NCI-H1048 (cell line): Measurements from ENCODE around the gene RPTOR.
"Not testable (repeated sequence)": the region's sequence is repeated elsewhere in the genome, so short reads cannot be mapped to it uniquely, and the experiment has no call there.

Source experiments
- DNase-seq: peaks from one replicate; lab custom pipeline; 2025; lab: John Stamatoyannopoulos, UW

The RPTOR gene

DNA sequence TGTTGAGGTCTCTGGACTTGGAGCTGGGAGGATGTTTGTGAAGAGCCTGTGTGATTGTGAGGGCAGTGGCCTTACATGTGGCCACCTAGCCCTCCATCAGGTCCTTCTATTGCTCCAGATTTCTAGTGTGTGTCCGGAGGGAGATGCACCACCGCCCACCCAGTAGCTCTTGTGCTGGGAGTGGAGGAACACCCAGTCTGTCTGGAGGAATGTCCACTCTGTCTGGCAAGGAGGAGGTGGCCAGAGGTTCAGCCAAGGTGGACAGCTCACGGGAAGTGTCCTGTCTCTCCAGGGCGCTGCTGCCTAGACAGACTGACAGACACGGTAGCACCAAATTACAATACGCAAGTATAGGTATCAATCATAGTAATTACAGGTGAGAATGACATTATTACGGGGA, 10.6 kb downstream of the RPTOR start:
- DNase-seq, result no peak

DNA sequence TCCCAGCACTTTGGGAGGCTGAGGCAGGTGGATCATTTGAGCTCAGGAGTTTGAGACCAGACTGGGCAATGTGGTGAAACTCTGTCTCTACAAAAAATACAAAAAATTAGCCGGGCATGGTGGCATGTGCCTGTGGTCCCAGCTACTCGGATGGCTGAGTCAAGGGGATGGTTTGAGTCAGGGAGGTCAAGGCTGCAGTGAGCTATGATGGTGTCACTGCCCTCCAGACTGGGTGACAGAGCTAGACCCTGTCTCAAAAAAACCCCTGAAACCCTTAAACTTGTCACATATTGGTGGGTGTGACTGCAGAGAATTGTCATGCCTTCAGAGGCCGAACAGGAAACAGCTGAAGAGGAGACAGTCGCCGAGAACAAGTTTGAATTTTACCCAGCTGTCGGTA, 13.4 kb downstream of the RPTOR start:
- no peak for DNase-seq

DNA sequence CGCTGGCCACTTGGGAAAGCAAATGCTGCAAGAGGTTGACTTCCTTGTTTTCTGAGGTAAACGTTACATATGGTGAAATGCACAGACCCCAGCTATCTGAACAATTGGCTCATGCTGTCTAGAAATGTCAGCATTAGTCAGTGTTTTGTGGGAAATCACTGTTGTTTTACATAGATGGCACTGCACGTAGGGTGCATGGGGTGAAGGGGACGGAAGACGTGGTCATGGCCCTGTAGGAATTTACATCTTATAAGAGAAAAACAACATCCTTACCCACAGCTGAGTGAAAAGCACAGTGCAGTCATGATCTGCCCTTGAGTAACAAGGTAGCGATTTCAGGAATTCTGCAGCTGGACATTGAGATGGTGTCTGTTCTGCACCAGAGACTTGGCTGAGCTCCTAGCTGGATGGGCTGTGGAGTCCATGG, 15.2 kb downstream of the RPTOR start:
- no peak for DNase-seq

DNA sequence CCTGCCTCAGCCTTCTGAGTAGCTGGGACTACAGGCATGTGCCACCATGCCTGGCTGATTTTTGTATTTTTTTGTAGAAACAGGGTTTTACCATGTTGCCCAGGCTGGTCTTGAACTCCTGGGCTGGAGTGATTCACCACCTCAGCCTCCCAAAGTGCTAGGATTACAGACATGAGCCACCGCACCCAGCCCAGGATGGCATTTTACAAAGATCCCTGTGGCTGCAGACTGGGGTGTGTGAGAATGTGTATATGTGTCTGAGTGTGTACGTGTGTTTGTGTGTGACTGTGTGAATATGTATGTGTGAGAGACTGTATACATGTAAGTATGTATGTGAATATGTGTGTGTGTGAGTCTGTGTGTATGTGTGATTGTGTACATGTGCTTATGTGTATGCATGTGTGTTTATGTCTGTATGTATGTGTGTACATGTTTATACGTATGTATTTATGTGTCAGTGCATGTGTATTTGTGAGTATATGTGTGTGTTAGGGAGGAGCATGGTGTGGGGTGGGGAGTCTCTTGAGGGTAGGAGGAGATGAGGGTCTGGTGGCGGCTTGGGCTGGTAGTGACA, 17.0 kb downstream of the RPTOR start:
- no peak for DNase-seq

DNA sequence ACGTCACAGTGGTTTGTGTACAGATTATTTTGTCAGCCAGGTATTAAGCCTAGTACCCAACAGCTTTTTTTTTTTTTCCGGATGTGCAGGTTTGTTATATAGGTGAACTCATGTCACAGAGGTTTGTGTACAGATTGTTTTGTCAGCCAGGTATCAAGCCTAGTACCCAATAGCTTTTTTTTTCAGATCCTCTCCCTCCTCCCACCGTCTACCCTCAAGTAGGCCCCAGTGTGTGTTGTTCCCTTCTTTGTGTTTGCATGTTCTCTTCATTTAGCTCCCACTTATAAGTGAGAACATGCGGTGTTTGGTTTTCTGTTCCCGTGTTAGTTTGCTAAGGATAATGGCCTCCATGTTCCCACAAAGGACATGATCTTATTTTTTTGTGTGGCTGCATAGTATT, 19.9 kb downstream of the RPTOR start:
- DNase-seq, result no peak

DNA sequence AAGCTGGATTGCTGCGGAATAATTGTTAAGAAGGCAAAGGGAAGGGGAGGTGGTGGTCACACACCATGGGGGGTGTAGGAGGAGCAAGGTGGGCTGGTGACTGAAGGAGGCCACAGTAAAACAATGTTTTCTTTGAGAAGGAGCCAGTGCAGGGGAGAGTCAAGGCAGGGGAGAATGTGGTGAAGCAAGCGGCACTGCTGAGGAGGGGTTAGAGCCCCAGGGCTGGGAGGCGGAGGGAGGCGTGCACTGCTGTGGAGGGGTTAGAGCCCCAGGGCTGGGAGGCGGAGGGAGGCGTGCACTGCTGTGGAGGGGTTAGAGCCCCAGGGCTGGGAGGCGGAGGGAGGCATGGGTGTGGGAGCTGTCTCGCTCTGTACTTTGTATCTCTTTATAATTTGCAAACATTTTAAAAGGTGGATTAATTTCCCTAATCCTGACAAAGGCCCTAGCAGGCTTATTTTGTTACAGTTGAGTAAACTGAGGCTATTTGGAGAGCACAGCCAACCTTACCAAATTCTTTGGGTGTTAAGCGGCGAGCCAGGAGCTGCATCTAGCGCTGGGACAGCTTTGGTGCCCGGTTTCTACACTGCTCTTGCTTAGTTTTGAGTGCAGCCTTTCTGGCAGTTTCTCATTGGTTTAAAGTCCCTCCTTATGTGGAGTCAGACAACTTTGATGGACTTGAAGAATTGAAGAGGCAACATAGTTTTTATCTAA, 20.9 kb downstream of the RPTOR start:
- no peak for DNase-seq

DNA sequence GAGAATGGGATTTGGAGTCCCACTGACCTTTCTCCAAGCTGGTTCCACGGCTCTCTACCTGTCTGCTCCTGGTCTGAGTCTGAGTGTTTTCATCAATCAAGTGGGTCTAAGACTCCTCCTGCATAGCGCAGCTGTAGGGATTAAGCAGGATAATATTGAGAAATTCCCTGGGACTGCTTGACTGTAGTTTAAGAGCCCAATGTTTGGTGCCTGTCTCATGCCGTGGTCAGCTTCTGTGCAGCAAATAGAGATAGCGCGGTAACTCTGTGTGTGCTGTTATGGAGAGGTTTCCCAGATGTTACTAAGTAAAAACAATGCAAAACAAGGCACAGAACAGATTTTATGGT, 21.4 kb downstream of the RPTOR start:
- no peak for DNase-seq

DNA sequence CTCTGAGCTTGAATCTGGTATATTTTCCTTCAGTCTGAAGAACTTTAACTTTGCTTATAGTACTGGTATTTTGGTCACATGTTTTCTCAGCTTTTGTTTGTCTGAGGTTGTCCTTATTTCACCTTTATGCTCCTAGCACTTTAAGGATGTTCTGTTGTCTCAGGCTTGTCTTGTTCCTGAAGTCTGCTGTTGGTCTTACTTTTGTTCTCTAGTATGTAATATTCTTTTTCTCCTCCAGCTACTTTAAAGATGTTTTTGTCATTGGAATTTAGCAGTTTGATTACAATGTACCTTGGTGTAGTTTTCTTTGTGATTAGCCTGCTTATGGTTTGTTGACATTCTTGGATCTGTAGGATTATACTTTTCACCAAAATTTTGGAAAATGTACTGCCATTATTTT, 23.6 kb downstream of the RPTOR start:
- DNase-seq, result no peak

DNA sequence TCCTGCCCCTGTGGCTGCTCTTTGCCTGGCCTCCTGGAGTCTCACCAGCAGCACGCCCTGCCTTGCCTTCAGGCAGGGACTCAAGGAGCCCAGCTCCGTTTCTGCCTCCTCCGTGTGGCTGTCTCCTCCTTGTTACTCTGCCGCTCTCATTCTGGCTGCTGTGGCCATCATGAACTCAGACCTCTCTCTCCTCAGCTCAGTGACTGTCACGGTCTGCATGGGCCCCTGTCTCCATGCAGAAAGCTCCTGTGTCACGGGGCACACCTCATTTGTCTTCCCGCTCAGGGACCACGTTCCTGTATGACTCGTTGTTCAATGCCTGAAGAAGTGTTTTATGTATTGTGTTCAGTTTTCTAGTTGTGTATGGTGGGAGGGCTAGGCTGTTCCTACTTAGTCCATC, 25.3 kb downstream of the RPTOR start:
- no peak for DNase-seq

DNA sequence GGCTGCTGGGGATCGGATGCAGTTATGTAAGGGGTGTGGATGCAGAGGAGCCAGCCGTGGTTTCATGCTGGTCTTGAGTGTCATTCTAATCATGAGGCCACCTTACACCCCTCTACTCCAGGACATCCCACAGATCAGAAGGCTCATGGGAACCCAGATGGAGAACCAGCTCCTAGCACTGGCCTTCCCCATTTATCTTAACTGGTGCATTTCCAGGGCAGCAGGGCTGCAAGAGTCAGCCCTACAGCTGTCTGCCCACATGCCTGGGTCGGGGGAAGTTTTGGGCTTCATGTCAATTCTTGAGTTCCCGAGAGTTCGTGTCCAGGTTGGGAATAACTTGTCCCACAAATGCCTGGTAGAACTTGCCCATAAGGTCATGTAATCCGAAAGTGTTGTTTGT, 29.1 kb downstream of the RPTOR start:
- DNase-seq, result no peak

DNA sequence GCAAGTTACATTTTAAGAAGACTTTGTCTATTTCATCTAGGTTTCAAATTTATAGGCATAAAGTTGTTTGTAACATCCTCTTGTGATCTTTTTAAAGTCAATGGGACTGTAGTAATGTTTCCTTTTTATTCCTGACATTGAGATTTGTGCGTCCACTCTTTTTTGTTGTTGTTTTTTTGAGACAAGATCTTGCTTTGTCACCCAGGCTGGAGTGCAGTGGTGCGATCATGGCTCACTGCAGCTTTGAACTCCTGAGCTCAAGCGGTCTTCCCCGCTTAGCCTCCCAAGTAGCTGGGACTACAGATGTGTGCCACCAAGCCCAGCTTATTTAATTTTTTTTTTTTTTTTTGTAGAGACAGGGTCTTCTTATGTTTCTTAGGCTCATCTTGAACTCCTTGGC, 29.9 kb downstream of the RPTOR start:
- DNase-seq, result no peak

DNA sequence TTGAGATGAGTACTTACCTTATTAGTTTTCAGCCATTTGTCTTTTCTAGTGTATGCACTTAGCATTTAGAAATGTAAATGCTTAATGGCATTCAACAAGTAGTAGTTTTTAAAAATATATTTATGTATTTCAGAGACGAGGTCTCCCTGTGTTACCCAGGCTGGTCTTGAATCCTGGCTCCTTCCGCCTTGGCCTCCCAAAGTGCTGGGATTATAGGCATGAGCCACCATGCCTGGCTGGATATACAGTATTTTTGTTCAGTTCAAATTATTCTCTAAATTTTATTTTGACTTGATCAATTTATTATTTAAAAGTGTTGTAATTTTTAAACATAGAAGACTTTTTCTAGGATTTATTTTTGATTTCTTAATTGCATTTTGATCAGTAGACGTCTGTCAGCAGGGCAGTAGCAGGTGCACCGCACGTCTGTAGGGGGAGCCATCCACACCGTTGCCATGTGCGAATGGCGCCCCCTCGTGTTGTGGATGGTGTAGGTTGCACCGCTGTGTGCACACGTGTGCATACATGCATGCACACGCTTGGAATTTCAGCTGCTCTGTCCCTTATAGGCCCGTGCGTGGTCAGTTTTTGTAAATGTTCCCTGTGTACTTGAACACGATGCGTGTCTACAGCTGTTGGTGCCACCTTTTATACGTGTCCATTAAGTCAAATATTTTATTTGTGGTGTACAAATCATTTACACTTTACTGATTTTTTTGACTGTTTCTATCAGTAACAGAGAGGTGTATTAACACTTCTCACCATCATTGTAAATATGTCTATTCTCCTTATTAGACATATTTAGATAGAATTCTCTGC, 30.6 kb downstream of the RPTOR start:
- peak; percentile 75 for DNase-seq

DNA sequence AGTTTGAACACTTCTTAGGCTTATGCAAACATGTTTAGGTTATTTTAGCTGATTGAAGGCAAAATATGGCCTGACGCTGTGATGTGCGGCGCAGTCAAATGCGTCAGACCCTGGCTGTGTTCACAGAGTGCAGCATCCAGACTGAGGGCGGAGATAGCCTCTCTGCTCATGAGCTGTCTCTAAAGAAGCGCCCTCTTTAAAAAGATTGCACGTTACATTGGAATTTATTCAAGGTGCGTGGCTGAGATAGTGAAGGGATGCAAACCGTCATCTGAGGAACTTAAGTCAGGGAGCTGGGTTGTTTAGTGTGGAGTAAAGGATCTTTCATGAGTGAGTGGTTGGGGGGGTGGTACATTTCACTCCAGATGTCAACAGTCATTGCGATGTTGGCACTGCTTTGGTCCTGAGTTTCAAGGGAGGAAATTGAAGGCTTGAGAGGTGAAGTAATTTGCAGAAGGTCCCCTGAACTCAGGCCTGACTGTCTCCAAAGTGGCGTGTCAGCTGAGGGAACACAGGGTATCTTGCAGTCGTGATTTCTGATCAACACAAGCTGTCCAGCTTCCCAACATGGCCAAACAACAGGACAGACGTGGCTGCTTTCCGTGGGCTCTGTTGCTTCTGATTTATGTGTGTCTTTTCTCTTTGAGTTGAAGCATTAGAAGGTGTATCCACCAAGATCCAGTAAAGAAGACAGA, 33.4 kb downstream of the RPTOR start:
- no peak for DNase-seq

DNA sequence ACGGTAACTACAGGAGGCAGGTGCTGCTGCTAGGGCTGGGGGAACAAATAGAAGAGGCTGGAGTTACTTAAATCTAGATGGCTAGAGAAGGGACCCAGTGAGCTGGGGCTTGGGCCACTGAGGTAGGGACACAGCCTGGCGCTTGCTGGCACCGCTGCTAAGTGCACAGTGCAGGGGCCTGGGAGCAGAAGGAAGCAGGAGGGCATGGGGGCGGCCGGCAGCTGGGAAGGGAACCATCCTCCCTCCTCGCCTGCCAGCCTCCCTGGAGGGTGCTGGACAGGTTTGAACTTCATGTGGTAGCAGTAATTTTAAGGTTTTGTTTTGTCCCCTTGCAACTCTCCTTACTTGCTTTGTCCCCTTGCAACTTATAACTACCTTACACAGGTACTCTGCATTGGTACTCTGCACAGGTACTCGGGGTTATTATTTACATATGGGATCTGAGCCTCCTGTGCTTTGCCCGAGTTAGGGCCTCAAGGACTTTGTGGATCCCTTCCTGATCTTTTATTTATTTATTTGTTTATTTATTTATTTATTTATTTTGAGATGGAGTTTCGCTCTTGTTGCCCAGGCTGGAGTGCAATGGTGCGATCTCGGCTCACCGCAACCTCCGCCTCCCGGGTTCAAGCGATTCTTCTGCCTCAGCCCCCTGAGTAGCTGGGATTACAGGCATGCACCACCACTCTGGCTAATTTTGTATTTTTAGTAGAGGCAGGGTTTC, 34.2 kb downstream of the RPTOR start:
- not testable (repeated sequence) for DNase-seq

DNA sequence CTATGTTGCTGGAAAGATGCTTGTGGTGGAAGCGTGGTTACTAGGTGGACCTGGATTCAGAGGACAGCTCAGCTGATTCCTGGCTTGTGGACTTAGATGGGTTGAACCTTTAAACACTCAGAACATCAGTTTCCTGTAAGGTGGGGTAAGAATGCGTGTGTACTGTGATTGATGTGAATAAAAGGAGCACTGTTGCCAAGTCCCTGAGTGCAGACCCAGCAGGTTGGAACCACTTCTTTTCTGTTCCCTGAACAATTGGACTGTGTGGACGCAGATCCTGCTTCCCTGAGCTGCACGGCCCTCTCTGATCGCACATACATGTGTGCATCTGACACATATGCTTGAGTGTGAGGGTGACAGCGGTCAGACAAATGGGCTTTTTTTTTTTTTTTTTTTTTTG, 37.5 kb downstream of the RPTOR start:
- no peak for DNase-seq

DNA sequence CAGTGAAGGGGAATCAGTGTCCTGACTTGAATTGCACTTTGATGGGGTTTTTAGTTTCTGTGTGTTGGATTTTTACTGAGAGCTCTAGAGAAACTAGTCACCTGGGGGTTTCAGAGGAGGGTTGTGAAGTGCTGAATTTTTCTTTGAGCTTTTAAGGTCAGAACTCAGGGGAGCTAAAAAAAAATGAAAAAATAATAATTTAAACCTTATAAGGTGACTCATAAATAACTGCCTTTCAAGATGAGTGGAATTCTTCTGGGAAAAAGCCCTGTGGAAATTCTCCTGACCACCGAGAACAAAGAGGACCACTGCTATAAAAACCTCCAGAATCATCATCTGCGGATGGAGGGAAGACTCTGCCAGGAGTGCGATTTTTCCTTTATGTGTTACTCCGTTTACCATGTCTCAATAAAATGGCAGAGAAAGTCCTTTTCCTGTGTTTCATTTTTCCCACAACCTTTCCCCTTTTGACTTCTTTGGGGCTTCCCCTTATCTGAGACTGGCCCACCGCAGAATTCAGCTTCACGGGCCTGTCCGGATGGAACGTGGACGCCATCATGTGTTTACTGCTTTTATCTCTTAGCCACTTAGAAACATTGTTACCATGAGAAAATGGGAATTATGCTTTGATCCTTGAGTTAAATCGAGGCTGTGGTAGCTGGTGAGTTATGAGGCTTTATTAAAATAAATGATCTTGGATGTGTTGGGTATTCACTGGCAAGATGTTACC, 39.7 kb downstream of the RPTOR start:
- DNase-seq, result no peak

DNA sequence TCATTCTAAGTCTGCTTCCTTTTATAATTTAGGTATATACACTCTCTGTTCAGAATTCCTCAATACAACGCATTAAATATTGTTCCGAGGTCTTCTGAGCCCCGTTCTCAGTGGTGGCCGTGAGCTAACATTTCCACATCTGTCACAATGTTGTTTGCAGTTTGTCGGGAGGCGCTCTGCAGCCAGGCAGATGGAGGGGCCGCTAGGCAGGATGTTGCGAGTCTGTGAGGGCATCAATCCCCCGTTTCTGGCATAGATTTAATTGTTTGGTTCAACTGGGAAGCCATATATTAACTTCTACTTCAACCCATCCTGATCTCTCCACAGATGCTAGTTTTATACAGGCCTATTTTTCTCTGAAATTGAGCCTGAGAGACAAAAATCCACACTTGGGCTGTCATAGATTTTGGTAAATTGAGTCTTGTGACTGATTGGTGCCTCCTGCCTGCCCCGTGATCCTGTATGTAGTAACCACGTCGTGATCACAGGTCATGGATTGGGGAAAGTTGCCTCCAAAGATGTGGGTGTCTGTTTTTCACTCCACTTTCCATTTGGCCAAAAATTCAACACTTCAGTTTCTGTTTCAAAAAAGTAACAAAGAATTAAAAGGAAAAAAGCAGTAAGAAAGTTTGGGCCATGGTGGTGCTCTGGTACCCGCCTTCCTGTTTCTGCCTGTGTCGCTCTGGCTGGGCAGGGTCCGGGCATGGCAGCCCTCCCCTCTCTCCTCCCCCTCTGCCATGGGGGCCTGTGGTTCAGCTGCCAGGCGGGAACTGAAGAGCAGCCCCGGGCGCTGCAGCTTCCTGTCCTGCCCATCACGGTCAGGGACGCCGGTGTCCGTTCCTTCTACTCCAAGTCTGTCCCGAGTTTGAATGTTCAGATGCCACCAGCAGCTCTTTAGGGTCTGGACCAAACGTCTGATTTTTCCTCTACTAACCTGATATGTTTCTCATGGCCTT, 41.5 kb downstream of the RPTOR start:
- no peak for DNase-seq

DNA sequence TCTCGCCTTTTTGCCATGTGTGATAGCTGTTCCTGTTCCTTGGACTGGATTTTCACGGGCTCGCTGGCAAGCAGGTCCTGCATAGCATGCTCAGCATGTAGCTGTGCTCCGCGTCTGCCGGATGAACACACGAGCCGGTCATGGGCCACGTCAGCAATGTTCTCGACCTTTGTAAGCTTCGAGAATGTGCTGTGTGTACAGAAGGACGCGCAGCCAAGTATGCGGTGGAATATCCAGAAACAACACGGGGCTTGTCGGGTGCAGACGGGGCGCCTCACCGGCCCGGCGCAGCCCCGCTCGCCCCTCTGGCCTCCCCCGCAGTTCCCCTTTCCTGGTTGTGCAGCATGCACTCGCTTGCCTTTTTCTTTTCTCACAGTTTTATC, 42.2 kb downstream of the RPTOR start:
- no peak for DNase-seq

DNA sequence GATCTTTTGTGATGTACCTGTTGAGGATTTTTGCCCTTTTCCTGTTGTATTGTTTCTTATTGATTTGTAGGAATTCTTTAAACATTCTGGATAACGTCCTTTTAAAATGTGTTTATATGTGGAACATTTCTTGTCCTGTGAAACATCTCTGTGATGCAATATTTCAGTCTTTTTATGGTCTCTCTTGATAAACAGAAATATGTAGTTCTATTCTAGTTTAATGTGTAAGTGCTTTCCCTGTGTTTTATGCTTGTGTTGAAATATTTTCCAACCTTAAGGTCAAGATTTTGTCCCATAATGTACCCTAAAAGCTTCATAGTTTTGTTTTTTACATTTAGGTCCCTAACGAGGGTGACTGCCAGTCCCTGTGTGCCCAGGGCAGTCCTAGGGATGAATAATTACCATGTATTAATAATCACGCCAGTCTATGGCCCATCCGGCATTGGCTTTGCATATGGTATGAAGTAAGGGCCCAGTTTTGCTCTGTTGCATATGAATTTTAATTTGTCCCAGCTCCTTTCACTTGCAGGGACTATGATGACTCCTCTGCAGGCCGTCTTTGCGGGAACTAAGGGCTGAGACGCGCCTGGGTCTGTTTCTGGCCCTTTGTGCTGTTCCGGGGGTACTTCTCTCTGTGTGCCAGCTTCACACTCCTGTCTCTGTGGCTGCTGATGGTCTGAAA, 44.2 kb downstream of the RPTOR start:
- DNase-seq, result no peak

DNA sequence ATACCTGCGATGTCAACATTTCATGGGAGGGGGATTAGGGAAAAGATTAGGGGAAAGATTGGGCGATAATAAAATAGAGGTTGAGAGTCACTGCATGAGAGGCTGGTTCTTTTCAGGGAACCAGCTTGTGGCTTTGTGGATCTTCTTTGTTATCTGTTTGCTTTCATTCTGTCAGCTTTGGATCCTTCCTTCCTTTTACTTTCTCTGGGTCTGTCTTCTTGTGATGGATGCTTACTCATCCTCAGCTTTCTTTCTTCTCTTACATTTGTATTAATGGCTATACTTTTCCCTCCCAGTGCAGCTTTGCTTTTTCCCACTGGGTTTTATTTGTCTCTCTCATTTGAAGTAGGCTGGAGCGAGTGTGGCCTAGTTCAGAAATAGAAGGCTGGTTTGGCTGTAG, 47.1 kb downstream of the RPTOR start:
- no peak for DNase-seq
